ENCODE data around the gene DLG4.
"Not testable (repeated sequence)": the region's sequence is repeated elsewhere in the genome, so short reads cannot be mapped to it uniquely, and the experiment has no call there.

Gene DLG4

GRCh38 chr17:7179317-7180254, 40.0 kb downstream of the DLG4 start, which contains the start of gene ASGR1:
Gene ASGR1, minus strand, starts transcription at chr17:7179370. Its CDS starts 807 bp downstream, at chr17:7178563.
- no peak for DNase-seq

- no peak for DNase-seq
Measured at GRCh38 chr17:7178973-7179316, 40.7 kb downstream of the DLG4 start.

- no peak for DNase-seq
Measured at GRCh38 chr17:7177954-7178477, 41.6 kb downstream of the DLG4 start.

- DNase-seq: peak; percentile 53
Measured at GRCh38 chr17:7177191-7177953, 42.3 kb downstream of the DLG4 start.

GRCh38 chr17:7176841-7177190, 42.8 kb downstream of the DLG4 start:
- no peak for DNase-seq

GRCh38 chr17:7176107-7176840, 43.4 kb downstream of the DLG4 start:
- no peak for DNase-seq

- DNase-seq: no peak
Measured at GRCh38 chr17:7175330-7175733, 44.3 kb downstream of the DLG4 start.

- DNase-seq: no peak
Measured at GRCh38 chr17:7174603-7175326, 44.9 kb downstream of the DLG4 start.

GRCh38 chr17:7173687-7174602, 45.7 kb downstream of the DLG4 start:
- DNase-seq: peak; percentile 20

- DNase-seq: not testable (repeated sequence)
Measured at GRCh38 chr17:7172522-7173191, 47.0 kb downstream of the DLG4 start.

- DNase-seq: not testable (repeated sequence)
Measured at GRCh38 chr17:7169565-7169908, 50.1 kb downstream of the DLG4 start.

GRCh38 chr17:7168841-7169564, 50.6 kb downstream of the DLG4 start:
- not testable (repeated sequence) for DNase-seq

GRCh38 chr17:7167832-7168231, 51.8 kb downstream of the DLG4 start:
- DNase-seq: no peak

GRCh38 chr17:7166873-7167272, 52.8 kb downstream of the DLG4 start:
- DNase-seq: no peak

- not testable (repeated sequence) for DNase-seq
Measured at GRCh38 chr17:7159571-7159970, 60.1 kb downstream of the DLG4 start.

GRCh38 chr17:7158424-7158823, 61.2 kb downstream of the DLG4 start:
- not testable (repeated sequence) for DNase-seq

- DNase-seq: no peak
Measured at GRCh38 chr17:7156342-7156940, 63.2 kb downstream of the DLG4 start.

- DNase-seq: no peak
Measured at GRCh38 chr17:7147772-7148171, 71.9 kb downstream of the DLG4 start.

- no peak for DNase-seq
Measured at GRCh38 chr17:7146115-7146514, 73.5 kb downstream of the DLG4 start.

GRCh38 chr17:7144213-7144612, 75.4 kb downstream of the DLG4 start:
- DNase-seq: no peak

Data from activated gamma-delta T cell treated with Interleukin-2 at 50 U/mL for 16 hours (primary cell).